NCI-H2107 treated with DMSO at 0.1 percent for 48 hours (cell line): Measurements from ENCODE around the gene IL12B.
"Not testable (repeated sequence)": the region's sequence is repeated elsewhere in the genome, so short reads cannot be mapped to it uniquely, and the experiment has no call there.

Experiments used
- DNase-seq: peaks from one replicate; lab custom pipeline; 2025; ENCODE audit not compliant: unreplicated experiment; lab: John Stamatoyannopoulos, UW

The IL12B gene

GRCh38 chr5:159297300-159297699 lies 33.0 kb downstream of the IL12B start:
- DNase-seq = not testable (repeated sequence)

- no peak for DNase-seq
Observed at GRCh38 chr5:159294921-159295320, 35.4 kb downstream of the IL12B start.

- DNase-seq = no peak
Observed at GRCh38 chr5:159290741-159291140, 39.5 kb downstream of the IL12B start.

- peak; percentile 15 for DNase-seq
Observed at GRCh38 chr5:159286420-159287035, 43.8 kb downstream of the IL12B start.

GRCh38 chr5:159274676-159275075 lies 55.6 kb downstream of the IL12B start:
- DNase-seq = no peak

GRCh38 chr5:159273923-159274322 lies 56.4 kb downstream of the IL12B start:
- no peak for DNase-seq

- DNase-seq = no peak
Observed at GRCh38 chr5:159269723-159270122, 60.6 kb downstream of the IL12B start.

GRCh38 chr5:159266764-159267163 lies 63.5 kb downstream of the IL12B start:
- not testable (repeated sequence) for DNase-seq
